Body of pancreas (tissue), 4 donors: ENCODE data around the gene PARM1. TPM values are rescaled to one million over a fixed set of nuclear protein-coding genes. Genes with fewer than 3 reads are reported as not detected.

Experiments used
- ATAC-seq: fragments of 150-250 bp; one replicate; pipeline ENCODE4 v1.9.1; 2016
- DNase-seq, 4 donors: peaks; one replicate each; pipeline ENCODE4 v3.0.0-alpha.2; 2019
- H3K27ac ChIP-seq, 4 donors: fragments of 200-600 bp; sonication (generic); 1 replicate in 3 of 4; 2 replicates in 1 of 4; pipeline versions ENCODE4 v1.5.1 to v1.6.1; 2016 to 2019; ENCODE audit warnings: mild to moderate bottlenecking in 1 of 4, mixed read lengths in 1 of 4, moderate library complexity in 1 of 4
- H3K27me3 ChIP-seq, 2 donors: fragments of 200-600 bp; sonication (generic); one replicate each; pipeline ENCODE4 v1.6.0; 2016; ENCODE audit warnings: mild to moderate bottlenecking in 1 of 2
- H3K36me3 ChIP-seq, 2 donors: fragments of 200-600 bp; sonication (generic); replicated peaks in 1 of 2; 2 replicates each; pipeline ENCODE4 v1.5.1; 2016; ENCODE audit warnings: low read depth in 2 of 2; ENCODE audit not compliant: insufficient read depth in 1 of 2
- H3K4me1 ChIP-seq: fragments of 200-600 bp; sonication (generic); one replicate; pipeline ENCODE4 v1.6.0; 2016
- H3K4me3 ChIP-seq, 2 donors: fragments of 200-600 bp; sonication (generic); 1 replicate in 1 of 2; 2 replicates in 1 of 2; pipeline ENCODE4 v1.5.1; 2016 to 2019
- H3K9me3 ChIP-seq, 3 donors: fragments of 200-600 bp; sonication (generic); 1 replicate in 2 of 3; 2 replicates in 1 of 3; pipeline ENCODE4 v1.5.1; 2016
- CTCF ChIP-seq, 7 experiments: fragments of 450-650 bp in 4 of 7; fragments of 200-600 bp in 3 of 7; sonication (generic) in 3 of 7; IDR thresholded peaks; one replicate each; pipeline ENCODE4 v1.5.1; 2016 to 2019; ENCODE audit warnings: antibody characterized with exemption in 7 of 7
- POLR2A ChIP-seq, 3 donors: fragments of 450-650 bp; IDR thresholded peaks; one replicate each; pipeline ENCODE4 v1.6.1; 2016; ENCODE audit warnings: antibody characterized with exemption in 3 of 3, mild to moderate bottlenecking in 2 of 3
- WGBS, 2 donors: methylation state at CpG; one replicate each; pipeline ENCODE4 v1.1.5; 2017; 5-methylcytosine and 5-hydroxymethylcytosine counted together
- intact Hi-C: fragments of 100-400 bp; cut with DNase I; formaldehyde crosslinking; loops from one replicate; pipeline ENCODE4 v1.15.1; 2023
- total RNA-seq, 2 donors: library from RNA; depleted of rRNA; stranded (reverse); fragments of >200 nt; gene quantifications; one replicate each; pipeline ENCODE4 v1.1.0, GENCODE V29; 2016

Gene PARM1
- total RNA-seq, 2 donors from 2014 or later, result 21.0 to 28.7 TPM

GRCh38 chr4:75053352-75053751 is 120.4 kb downstream of the PARM1 start:
- Histone ChIP-seq H3K4me3 (no peak overlapping the region), H3K36me3 (no peaks in the 10 kb centered on the region), H3K27ac (no peak overlapping the region), H3K9me3 (no peaks in the 10 kb centered on the region), H3K27me3 (no peaks in the 10 kb centered on the region), H3K4me1 (no peaks in the 10 kb centered on the region)
- no peak for ATAC-seq
- DNase-seq, result no peak
- 84 to 92% methylated on average over 1 of the region's 1 CpG for WGBS, 2 donors
- TF ChIP-seq CTCF (IDR thresholded peaks at IDR 0.05), result no peak
- TF ChIP-seq POLR2A (IDR thresholded peaks at IDR 0.05), result no peak
- intact Hi-C loops, result no loop called here

- no peak overlapping the region for H3K4me3 ChIP-seq
- DNase-seq, result no peak
- intact Hi-C loops, result no loop called here
- H3K27ac ChIP-seq, result no peak overlapping the region
- ATAC-seq, result no peak
- no peak for TF ChIP-seq CTCF (IDR thresholded peaks at IDR 0.05)
- no peak for TF ChIP-seq POLR2A (IDR thresholded peaks at IDR 0.05)
- WGBS, 2 donors, result 79 to 84% methylated on average over 3 of the region's 3 CpGs
- H3K27me3 ChIP-seq, result no peaks in the 10 kb centered on the region
- H3K36me3 ChIP-seq, result no peaks in the 10 kb centered on the region
- H3K4me1 ChIP-seq, result no peaks in the 10 kb centered on the region
- no peaks in the 10 kb centered on the region for H3K9me3 ChIP-seq
Measured at GRCh38 chr4:75054078-75054477, 121.2 kb downstream of the PARM1 start.

- Histone ChIP-seq H3K4me1 (no peaks in the 10 kb centered on the region), H3K27ac (no peak overlapping the region), H3K4me3 (no peak overlapping the region), H3K9me3 (no peaks in the 10 kb centered on the region), H3K36me3 (no peaks in the 10 kb centered on the region), H3K27me3 (no peaks in the 10 kb centered on the region)
- WGBS, 2 donors, result 57 to 67% methylated on average over 4 of the region's 4 CpGs
- no peak for ATAC-seq
- DNase-seq, result no peak
- intact Hi-C loops, result no loop called here
- TF ChIP-seq POLR2A (IDR thresholded peaks at IDR 0.05) (no peak), CTCF (IDR thresholded peaks at IDR 0.05) (no peak)
Measured at GRCh38 chr4:75056277-75056676, 123.4 kb downstream of the PARM1 start.

- no peaks in the 10 kb centered on the region for H3K27me3 ChIP-seq
- 88 to 93% methylated on average over 4 to 15 of the region's 15 CpGs for WGBS, 2 donors
- ATAC-seq (no peak), DNase-seq (no peak)
- no peak overlapping the region for H3K27ac ChIP-seq
- no peak overlapping the region for H3K4me3 ChIP-seq
- H3K36me3 ChIP-seq, result no peaks in the 10 kb centered on the region
- TF ChIP-seq CTCF (IDR thresholded peaks at IDR 0.05) (no peak), POLR2A (IDR thresholded peaks at IDR 0.05) (no peak)
- H3K4me1 ChIP-seq, result no peaks in the 10 kb centered on the region
- intact Hi-C loops, result no loop called here
- H3K9me3 ChIP-seq, result no peaks in the 10 kb centered on the region
Measured at GRCh38 chr4:75057369-75057768, 124.5 kb downstream of the PARM1 start.

- Histone ChIP-seq H3K36me3 (no peaks in the 10 kb centered on the region), H3K4me3 (no peak overlapping the region), H3K9me3 (no peaks in the 10 kb centered on the region), H3K4me1 (no peaks in the 10 kb centered on the region), H3K27me3 (no peaks in the 10 kb centered on the region), H3K27ac (no peak overlapping the region)
- 89% methylated on average over 9 of the region's 10 CpGs; no CpG with 5 or more reads in 1 of the 2 donors for WGBS, 2 donors
- no peak for TF ChIP-seq POLR2A (IDR thresholded peaks at IDR 0.05)
- TF ChIP-seq CTCF (IDR thresholded peaks at IDR 0.05), result no peak
- no peak for DNase-seq
- ATAC-seq, result no peak
- intact Hi-C loops, result no loop called here
Measured at GRCh38 chr4:75058486-75058885, 125.6 kb downstream of the PARM1 start.
